ENCODE measurements around the gene GPR158. TPM values are rescaled to one million over a fixed set of nuclear protein-coding genes. Genes with fewer than 3 reads are reported as not detected.

Gene GPR158
- total and polyA plus RNA-seq, 4 donors, result 0.03 to 0.08 TPM; not detected in 2

- no peaks in the 10 kb centered on the region for H3K36me3 ChIP-seq (ENCODE audit: control insufficient read depth in 4 of 4, insufficient read depth in 3 of 4, low read depth in 1 of 4, low read length in 3 of 4)
- H3K27ac ChIP-seq (ENCODE audit: low read depth in 1 of 2, low read length in 2 of 2), result no peak overlapping the region
- no peak overlapping the region for H3K9ac ChIP-seq (ENCODE audit: low read depth in 1 of 2, low read length in 2 of 2)
- WGBS, result 62% methylated on average over 3 of the region's 3 CpGs
- peaks cover 0 to 3% (median under 1%) of the 10 kb centered on the region in 4 donors for H3K9me3 ChIP-seq (ENCODE audit: control insufficient read depth in 4 of 4, low read length in 3 of 4)
- TF ChIP-seq SP1 (IDR thresholded peaks at IDR 0.05) (no peak), TAF1 (conservative IDR thresholded peaks at IDR 0.05) (no peak), JUND (IDR thresholded peaks at IDR 0.05) (no peak), EGR1 (IDR thresholded peaks at IDR 0.05; ENCODE audit: low read depth in 2 of 2) (no peak), YY1 (IDR thresholded peaks at IDR 0.05) (no peak), FOXA2 (IDR thresholded peaks at IDR 0.05) (no peak), RXRA (IDR thresholded peaks at IDR 0.05) (no peak), GABPA (IDR thresholded peaks at IDR 0.05 in 1 of 2, conservative IDR thresholded peaks at IDR 0.05 in 1 of 2) (no peak), REST (IDR thresholded peaks at IDR 0.05) (no peak), CTCF (IDR thresholded peaks at IDR 0.05; ENCODE audit: low read depth, low read length, missing input control) (no peak), RAD21 (IDR thresholded peaks at IDR 0.05) (no peak), FOXA1 (IDR thresholded peaks at IDR 0.05) (no peak), HNF4G (IDR thresholded peaks at IDR 0.05) (no peak)
- H3K4me3 ChIP-seq (ENCODE audit: low read depth in 1 of 3, low read length in 3 of 3), result no peak overlapping the region
- H3K27me3 ChIP-seq (ENCODE audit: control insufficient read depth in 4 of 4, insufficient read depth in 4 of 4, low read length in 3 of 4), result peaks cover 0 to 2% (median 0%) of the 10 kb centered on the region in 4 donors
- H3K4me1 ChIP-seq (ENCODE audit: control insufficient read depth in 4 of 4, insufficient read depth in 4 of 4, low read length in 3 of 4), result no peaks in the 10 kb centered on the region
- no peak for DNase-seq (ENCODE audit: low spot score)
Measured at GRCh38 chr10:25384618-25385017, 209.8 kb downstream of the GPR158 start.

- DNase-seq (ENCODE audit: low spot score), result no peak
- H3K4me1 ChIP-seq (ENCODE audit: control insufficient read depth in 4 of 4, insufficient read depth in 4 of 4, low read length in 3 of 4), result no peaks in the 10 kb centered on the region
- H3K27me3 ChIP-seq (ENCODE audit: control insufficient read depth in 4 of 4, insufficient read depth in 4 of 4, low read length in 3 of 4), result no peaks in the 10 kb centered on the region
- H3K36me3 ChIP-seq (ENCODE audit: control insufficient read depth in 4 of 4, insufficient read depth in 3 of 4, low read depth in 1 of 4, low read length in 3 of 4), result no peaks in the 10 kb centered on the region
- TF ChIP-seq MAX (IDR thresholded peaks at IDR 0.05), result no peak
- H3K9me3 ChIP-seq (ENCODE audit: control insufficient read depth in 4 of 4, low read length in 3 of 4), result peaks cover 0 to 6% (median 3%) of the 10 kb centered on the region in 4 donors
- H3K27ac ChIP-seq (ENCODE audit: low read depth in 1 of 2, low read length in 2 of 2), result no peak overlapping the region
- H3K4me3 ChIP-seq (ENCODE audit: low read depth in 1 of 3, low read length in 3 of 3), result no peak overlapping the region
- H3K9ac ChIP-seq (ENCODE audit: low read depth in 1 of 2, low read length in 2 of 2), result no peak overlapping the region
- WGBS, result 78% methylated on average over 7 of the region's 7 CpGs
Measured at GRCh38 chr10:25388188-25388861, 213.5 kb downstream of the GPR158 start.
